Muscle of leg (tissue), 11 donors: ENCODE results near the gene NYNRIN. TPM values are rescaled to one million over a fixed set of nuclear protein-coding genes. Genes with fewer than 3 reads are reported as not detected.

Experiments used
- DNase-seq: peaks from one replicate; pipeline ENCODE4 v3.0.0; 2013
- H3K27ac ChIP-seq: one replicate; pipeline ENCODE4 v1.5.1; 2013; ENCODE audit warnings: mild to moderate bottlenecking, low read length, control low read depth
- H3K27me3 ChIP-seq: one replicate; pipeline ENCODE4 v1.6.1; 2013; ENCODE audit warnings: low read length; ENCODE audit not compliant: control insufficient read depth, insufficient read depth
- H3K36me3 ChIP-seq: one replicate; pipeline ENCODE4 v1.6.1; 2013; ENCODE audit warnings: low read length; ENCODE audit not compliant: control insufficient read depth, insufficient read depth
- H3K4me1 ChIP-seq: one replicate; pipeline ENCODE4 v1.6.1; 2013; ENCODE audit warnings: low read length; ENCODE audit not compliant: control insufficient read depth, insufficient read depth
- H3K4me3 ChIP-seq: one replicate; pipeline ENCODE4 v1.5.1; 2013; ENCODE audit warnings: low read length, control low read depth
- H3K9me3 ChIP-seq: replicated peaks from 2 replicates; pipeline ENCODE4 v1.6.1; 2013; ENCODE audit warnings: low read depth, low read length; ENCODE audit not compliant: control insufficient read depth
- whole genome bisulfite sequencing: methylation state at CpG from one replicate; pipeline ENCODE4 v1.1.5; 2013; ENCODE audit warnings: missing lambda C conversion rate; ENCODE audit not compliant: insufficient coverage; 5-methylcytosine and 5-hydroxymethylcytosine counted together
- polyA plus RNA-seq, 8 donors: library from polyadenylated mRNA; unstranded; fragments of 120-200 nt; gene quantifications; one replicate each; pipeline versions ENCODE4 v1.2.1 to v1.2.3, GENCODE V29; 2013; ENCODE audit warnings: inconsistent platforms in 1 of 8, low replicate concordance in 1 of 8; ENCODE audit not compliant: insufficient read length in 8 of 8, insufficient read depth in 1 of 8
- total RNA-seq: library from RNA; stranded (reverse); fragments of 120-200 nt; gene quantifications from one replicate; pipeline ENCODE4 v1.2.4, GENCODE V29; 2013

Gene NYNRIN
- total and polyA plus RNA-seq, 9 donors = 16.5 to 45.3 (median 29.5) TPM

DNA sequence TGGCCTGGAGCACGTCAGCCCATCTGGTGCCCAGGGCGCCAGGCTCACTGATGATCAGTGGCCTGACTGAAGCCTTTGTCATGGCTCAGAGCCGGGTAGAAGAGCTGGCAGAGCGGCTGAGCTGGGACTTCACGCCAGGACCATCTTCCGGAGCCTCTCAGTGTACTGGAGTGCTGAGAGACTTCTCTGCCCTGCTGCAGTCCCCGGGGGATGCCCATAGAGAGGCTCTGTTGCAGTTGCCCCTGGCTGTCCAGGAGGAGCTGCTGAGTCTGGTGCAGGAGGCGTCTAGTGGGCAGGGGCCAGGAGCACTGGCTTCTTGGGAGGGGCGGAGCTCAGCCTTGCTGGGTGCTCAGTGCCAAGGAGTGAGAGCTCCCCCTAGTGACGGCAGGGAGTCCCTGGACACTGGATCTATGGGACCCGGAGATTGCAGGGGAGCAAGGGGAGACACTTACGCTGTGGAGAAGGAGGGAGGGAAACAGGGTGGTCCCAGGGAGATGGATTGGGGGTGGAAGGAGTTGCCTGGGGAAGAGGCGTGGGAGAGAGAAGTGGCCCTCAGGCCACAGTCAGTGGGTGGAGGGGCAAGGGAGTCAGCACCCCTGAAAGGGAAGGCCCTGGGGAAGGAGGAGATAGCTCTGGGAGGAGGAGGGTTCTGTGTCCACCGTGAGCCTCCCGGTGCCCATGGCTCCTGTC is 32.9 kb downstream of the NYNRIN start:
- no peaks in the 10 kb centered on the region for H3K27me3 ChIP-seq
- 39% methylated on average over 13 of the region's 15 CpGs for WGBS
- peak; percentile 93 for DNase-seq
- no peak overlapping the region for H3K27ac ChIP-seq
- H3K4me1 ChIP-seq = peaks cover 37% of the 10 kb centered on the region
- H3K9me3 ChIP-seq = no peaks in the 10 kb centered on the region
- H3K4me3 ChIP-seq = no peak overlapping the region
- peaks cover 49% of the 10 kb centered on the region for H3K36me3 ChIP-seq

DNA sequence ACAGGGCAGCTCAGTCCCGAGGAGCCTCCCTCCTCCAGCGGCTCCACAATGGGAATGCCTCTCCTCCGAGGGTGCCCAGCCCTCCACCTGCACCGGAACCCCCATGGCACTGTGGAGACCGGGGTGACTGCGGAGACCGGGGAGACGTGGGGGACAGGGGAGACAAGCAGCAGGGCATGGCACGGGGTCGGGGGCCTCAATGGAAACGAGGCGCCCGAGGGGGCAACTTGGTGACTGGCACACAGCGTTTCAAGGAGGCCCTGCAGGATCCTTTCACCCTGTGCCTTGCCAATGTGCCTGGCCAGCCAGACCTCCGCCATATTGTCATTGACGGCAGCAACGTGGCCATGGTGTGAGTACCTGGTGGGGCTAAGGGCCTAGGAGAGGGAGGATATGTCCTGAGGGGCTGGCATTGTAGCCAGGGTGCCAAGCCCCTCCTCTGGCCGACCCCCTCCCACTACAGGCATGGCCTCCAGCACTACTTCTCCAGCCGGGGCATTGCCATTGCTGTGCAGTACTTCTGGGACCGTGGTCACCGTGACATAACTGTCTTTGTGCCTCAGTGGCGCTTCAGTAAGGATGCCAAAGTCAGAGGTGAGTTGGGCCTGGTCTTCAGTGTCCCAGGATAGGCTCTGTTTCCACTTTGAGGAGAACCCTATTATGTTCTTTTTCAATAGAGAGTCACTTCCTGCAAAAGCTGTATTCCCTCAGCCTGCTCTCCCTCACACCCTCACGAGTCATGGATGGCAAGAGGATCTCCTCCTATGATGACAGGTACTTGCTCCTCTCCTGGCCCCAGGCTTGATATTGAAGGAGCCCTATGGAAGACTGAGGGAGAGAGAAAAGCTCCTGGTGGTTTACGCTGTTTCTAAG is 33.7 kb downstream of the NYNRIN start:
- Histone ChIP-seq H3K9me3 (no peaks in the 10 kb centered on the region), H3K27ac (no peak overlapping the region), H3K27me3 (no peaks in the 10 kb centered on the region), H3K36me3 (peaks cover 56% of the 10 kb centered on the region), H3K4me3 (no peak overlapping the region), H3K4me1 (peaks cover 45% of the 10 kb centered on the region)
- WGBS = 84% methylated on average over 16 of the region's 24 CpGs
- peak; percentile 17 for DNase-seq

DNA sequence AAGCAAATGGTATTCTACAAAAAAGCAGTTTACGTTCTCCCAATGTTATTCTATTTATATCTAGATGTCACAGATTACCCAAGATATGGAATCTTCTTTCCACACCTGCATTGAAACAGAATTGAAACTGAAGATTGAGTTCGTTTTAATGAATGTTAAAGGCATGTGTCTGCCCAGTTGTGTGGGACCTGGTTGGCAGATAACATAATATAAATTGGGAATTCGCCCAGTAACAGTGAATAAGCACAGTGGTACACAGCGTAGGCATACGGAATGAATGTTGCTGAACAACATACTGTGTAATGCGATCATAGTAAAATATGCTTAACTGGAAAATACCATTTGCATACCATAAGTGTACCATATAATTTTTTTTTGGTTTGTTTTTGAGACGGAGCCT is 35.2 kb downstream of the NYNRIN start:
- H3K4me1 ChIP-seq = peaks cover 44% of the 10 kb centered on the region
- H3K9me3 ChIP-seq = no peaks in the 10 kb centered on the region
- 83% methylated on average over 2 of the region's 7 CpGs for WGBS
- H3K27me3 ChIP-seq = no peaks in the 10 kb centered on the region
- peak; percentile 0 for DNase-seq
- H3K4me3 ChIP-seq = no peak overlapping the region
- peaks cover 72% of the 10 kb centered on the region for H3K36me3 ChIP-seq
- H3K27ac ChIP-seq = no peak overlapping the region

DNA sequence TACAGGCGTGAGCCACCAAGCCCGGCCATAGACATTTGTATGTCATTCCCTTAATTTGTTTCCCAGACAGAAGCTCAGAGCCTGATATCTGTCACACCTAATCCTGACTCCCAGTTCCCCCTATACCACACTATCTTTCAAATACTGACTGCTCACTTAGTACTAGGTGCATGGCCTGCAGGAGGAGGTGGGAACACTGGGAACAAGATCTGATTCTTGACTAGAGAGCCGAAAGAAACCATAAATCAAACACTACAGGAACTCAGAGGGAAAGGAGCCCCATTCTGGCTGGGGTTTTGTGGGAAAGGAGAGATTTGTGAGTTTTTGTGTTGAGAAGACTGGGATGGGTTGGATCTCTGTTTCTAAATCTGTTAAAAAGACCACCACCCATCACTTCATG is 35.9 kb downstream of the NYNRIN start:
- peak; percentile 0 for DNase-seq
- peaks cover 38% of the 10 kb centered on the region for H3K4me1 ChIP-seq
- no peak overlapping the region for H3K4me3 ChIP-seq
- H3K9me3 ChIP-seq = no peaks in the 10 kb centered on the region
- no peak overlapping the region for H3K27ac ChIP-seq
- no peaks in the 10 kb centered on the region for H3K27me3 ChIP-seq
- peaks cover 78% of the 10 kb centered on the region for H3K36me3 ChIP-seq
- 63% methylated on average over 2 of the region's 3 CpGs for WGBS

DNA sequence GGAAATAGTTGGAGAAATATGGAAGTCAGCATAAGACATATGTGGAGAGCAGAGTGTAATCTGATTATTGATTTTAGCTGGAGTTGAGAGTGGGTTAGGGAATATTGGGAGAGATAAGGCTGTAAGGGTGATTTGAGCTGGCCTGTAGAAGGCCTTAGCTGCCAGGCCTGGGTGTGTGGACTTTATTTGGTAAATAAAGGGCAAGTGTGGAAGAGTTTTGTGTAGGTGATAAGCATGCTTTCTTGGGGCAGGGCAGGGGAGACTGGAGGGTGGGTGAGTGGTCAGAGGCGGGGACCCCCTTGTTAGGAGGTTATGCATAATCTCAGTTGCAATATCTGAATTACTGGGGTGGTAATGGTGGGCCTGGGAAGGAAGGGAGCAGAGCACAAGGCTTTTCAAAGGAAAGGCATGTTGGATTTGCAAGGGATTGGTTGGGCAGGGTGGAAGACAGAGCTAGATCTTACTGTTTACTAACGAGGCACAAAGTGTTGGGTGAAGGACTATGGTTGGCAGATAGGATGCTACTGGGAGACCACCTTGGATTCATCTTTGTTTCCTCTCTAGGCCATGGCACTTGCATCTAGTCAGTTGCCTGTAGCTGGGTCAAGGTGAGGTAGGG is 36.5 kb downstream of the NYNRIN start:
- Histone ChIP-seq H3K9me3 (no peaks in the 10 kb centered on the region), H3K4me1 (peaks cover 38% of the 10 kb centered on the region), H3K27ac (no peak overlapping the region), H3K4me3 (no peak overlapping the region), H3K36me3 (peaks cover 84% of the 10 kb centered on the region), H3K27me3 (no peaks in the 10 kb centered on the region)
- WGBS = 81% methylated on average over 2 of the region's 2 CpGs
- no peak for DNase-seq

DNA sequence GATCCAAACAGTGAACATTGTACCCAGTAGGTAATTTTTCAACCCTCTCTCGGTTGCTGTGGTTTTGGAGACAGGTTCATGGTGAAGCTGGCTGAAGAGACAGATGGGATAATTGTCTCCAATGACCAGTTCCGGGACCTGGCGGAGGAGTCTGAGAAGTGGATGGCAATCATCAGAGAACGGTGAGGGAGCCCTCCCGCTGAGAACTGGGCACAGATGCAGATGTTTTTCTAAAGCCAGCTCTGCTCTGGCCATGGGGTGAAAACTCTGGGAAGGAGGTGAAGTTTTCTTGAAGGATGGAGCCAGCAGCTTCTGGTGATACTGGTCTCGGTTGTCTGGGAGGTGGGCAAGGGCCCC is 37.2 kb downstream of the NYNRIN start:
- H3K27me3 ChIP-seq = no peaks in the 10 kb centered on the region
- H3K27ac ChIP-seq = peak overlapping the region; percentile 79
- DNase-seq = no peak
- H3K9me3 ChIP-seq = no peaks in the 10 kb centered on the region
- 63% methylated on average over 4 of the region's 6 CpGs for WGBS
- H3K4me1 ChIP-seq = peaks cover 32% of the 10 kb centered on the region
- peaks cover 91% of the 10 kb centered on the region for H3K36me3 ChIP-seq
- no peak overlapping the region for H3K4me3 ChIP-seq

DNA sequence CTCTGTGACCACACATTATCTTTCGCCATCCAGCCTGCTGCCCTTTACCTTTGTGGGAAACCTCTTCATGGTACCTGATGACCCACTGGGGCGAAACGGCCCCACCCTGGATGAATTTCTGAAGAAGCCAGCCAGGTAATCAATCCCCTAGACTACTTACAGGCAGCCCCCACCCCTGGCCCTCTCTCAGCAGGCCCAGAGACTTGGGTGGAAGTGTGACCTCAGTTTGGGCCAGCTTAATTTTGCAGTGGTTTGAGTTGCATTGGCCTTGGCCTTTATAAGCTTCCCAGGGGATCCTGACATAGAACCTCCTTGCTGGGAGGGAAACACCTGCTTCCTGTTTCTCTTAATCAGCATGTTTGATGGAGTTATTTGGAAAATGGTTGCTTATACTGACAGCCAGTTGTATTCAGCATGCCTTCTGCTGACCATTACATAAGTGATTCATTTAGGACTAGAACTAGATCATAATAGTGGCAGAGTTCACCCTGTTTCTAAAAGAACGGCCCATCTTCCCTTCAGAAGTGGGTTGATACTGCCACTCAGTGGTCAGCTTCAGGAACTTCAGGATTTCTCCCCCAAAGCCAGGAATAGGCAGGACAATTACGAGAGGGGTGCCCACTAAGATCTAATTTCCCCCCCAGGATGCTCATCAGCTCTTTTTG is 37.7 kb downstream of the NYNRIN start:
- Histone ChIP-seq H3K9me3 (no peaks in the 10 kb centered on the region), H3K4me3 (no peak overlapping the region), H3K4me1 (peaks cover 30% of the 10 kb centered on the region), H3K27me3 (no peaks in the 10 kb centered on the region), H3K27ac (peak overlapping the region; percentile 79), H3K36me3 (peaks cover 89% of the 10 kb centered on the region)
- DNase-seq = peak; percentile 85
- 70% methylated on average over 3 of the region's 5 CpGs for WGBS

DNA sequence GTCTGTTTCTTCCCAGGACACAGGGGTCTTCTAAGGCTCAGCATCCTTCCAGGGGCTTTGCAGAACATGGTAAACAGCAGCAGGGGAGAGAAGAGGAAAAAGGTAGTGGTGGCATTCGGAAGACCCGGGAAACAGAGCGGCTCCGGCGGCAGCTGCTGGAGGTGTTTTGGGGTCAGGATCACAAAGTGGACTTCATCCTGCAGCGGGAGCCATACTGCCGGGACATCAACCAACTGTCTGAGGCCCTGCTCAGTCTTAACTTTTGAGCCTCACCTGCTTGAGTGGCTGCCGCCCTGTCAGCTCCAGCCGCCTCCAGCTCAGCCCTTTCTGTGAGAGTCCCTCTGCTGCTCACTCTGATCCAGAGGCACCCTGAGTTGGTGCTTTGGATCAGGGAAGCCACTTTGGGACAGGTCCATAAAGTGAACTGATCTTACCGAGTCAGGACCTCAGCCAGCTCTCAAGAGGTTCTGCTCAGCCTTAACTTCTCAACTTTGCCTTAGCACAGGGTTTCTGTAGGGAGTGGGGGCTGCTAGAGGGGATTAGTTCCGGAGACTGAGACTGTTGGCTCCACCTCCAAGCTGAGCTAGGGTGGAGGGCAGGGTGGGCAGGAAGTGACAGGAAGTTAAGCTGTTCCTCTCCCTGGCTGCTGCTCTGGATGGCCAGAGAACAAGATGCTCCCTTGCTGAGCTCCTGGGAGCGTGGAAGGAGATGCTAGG is 38.4 kb downstream of the NYNRIN start:
- Histone ChIP-seq H3K4me1 (peaks cover 28% of the 10 kb centered on the region), H3K27ac (peak overlapping the region; percentile 79), H3K36me3 (peaks cover 83% of the 10 kb centered on the region), H3K27me3 (no peaks in the 10 kb centered on the region), H3K4me3 (no peak overlapping the region), H3K9me3 (no peaks in the 10 kb centered on the region)
- no peak for DNase-seq
- WGBS = 71% methylated on average over 10 of the region's 12 CpGs

DNA sequence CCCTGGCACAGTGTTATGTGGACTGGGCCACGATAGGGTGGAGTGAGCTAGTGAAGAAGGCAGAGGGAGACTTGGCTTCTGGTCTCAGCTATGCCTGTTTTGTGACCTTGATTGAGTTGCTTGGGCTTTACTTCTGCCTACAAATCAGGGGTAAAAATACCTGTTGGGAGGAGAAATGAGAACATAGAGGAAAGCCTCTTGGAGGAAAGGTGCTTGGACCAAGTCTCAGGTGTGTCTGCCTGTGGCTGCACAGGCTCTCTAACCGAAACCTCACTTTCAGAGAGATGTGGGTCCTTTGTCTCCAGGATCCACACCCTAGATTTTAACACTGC is 38.9 kb downstream of the NYNRIN start:
- Histone ChIP-seq H3K4me3 (no peak overlapping the region), H3K36me3 (peaks cover 78% of the 10 kb centered on the region), H3K9me3 (no peaks in the 10 kb centered on the region), H3K27me3 (no peaks in the 10 kb centered on the region), H3K4me1 (peaks cover 28% of the 10 kb centered on the region), H3K27ac (peak overlapping the region; percentile 79)
- no peak for DNase-seq
- WGBS = 75% methylated on average over 1 of the region's 2 CpGs
